Stimulated activated CD4-positive, alpha-beta T cell treated with anti-CD3 and anti-CD28 coated beads, Interleukin-15, amount 100 ng/mL, for 24 hours (primary cell): Measurements from ENCODE around the gene MEI4.
"Not testable (repeated sequence)": the region's sequence is repeated elsewhere in the genome, so short reads cannot be mapped to it uniquely, and the experiment has no call there.

Source experiments
- DNase-seq: peaks from one replicate; pipeline ENCODE4 v3.0.0-alpha.2; 2020

The MEI4 gene

DNA sequence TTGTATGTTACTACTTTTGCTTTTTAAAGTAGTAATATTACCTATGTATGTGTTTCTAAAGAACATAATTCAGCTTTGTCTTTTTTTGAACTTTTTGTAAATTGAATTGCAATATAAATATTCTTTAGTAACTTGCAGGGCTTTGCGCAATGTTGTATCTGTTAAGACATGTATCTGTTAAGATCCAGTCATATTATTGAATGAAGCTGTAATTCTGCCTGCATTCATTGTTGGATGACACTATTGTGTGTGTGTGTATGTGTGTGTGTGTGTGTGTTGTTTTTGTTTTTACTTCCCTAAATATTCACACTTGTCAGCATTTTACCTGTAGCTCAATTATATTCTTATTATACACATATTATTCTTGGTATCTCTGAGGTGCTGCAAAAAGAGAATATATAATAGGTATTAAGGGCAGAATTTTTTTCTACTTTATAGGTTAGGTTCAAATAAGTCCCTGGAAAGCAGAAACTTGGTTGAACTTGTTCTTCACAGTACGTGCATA, 164.0 kb downstream of the MEI4 start:
- no peak for DNase-seq

DNA sequence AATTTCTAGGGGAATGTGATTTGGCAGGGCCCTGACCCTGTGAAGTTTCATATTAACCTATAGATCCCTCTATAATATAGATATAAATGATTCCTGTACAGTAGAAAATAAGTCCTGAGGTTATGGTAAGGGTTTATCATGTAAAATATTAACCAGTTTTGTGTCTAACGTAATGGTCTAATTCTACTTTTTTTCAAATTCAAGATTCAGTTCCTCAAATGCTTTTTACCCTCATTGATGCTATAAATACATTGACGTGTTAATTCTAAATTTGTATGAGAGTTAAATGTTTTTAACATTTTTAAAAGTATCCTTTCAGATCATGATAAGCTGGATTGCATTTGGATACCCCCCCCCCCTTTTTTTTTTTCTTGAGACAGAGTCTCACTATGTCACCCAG, 169.4 kb downstream of the MEI4 start:
- DNase-seq, result no peak

DNA sequence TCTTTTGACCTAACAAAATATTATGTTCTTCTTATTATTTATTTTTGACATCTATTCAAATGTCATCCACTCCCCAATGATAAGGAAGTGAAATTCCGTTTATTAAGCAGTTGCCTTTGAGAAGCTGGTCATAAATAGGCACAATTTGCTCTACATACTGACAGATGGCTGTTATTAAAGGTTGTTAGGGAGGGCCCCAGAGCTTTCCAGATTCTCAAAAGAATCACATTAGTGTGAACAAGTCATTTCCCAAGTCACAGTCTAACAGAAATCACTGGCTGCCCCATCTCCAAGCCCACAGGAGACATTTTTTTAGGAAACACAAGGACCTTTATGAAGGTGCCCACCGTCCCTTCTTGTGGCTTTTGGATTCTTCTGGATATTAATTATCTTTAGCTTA, 172.4 kb downstream of the MEI4 start:
- no peak for DNase-seq

DNA sequence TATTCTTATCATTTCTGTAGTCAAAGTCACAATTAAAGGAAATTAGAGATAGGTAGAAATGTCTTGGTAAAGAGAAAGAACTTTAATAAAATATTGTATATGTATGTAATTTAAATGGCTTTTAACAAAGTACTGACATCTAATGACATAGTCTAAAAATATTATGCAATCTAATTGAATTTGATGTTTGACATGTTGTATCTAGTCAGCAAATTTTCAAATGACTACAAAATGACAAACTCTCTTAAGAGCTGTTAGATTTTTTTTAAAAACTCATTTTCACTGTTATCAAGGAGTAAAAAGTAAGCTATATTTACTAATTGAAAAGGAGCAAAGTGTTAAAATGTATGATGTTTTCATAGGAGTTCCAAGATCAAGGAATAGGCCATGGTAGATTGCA, 176.9 kb downstream of the MEI4 start:
- DNase-seq, result no peak

DNA sequence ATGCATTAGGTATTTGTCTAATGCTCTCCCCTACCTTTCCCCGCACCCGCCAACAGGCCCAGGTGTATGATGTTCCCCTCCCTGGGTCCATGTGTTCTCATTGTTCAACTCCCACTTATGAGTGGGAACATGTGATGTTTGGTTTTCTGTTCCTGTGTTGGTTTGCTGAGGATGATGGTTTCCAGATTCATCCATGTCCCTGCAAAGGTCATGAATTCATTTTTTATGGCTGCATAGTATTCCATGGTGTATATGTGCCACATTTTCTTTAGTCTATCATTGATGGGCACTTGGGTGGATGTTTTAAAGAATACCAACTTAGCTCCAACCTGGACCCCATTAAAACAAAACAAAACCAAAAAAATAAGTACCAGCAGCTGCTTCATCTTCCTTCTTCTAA, 180.9 kb downstream of the MEI4 start:
- not testable (repeated sequence) for DNase-seq

DNA sequence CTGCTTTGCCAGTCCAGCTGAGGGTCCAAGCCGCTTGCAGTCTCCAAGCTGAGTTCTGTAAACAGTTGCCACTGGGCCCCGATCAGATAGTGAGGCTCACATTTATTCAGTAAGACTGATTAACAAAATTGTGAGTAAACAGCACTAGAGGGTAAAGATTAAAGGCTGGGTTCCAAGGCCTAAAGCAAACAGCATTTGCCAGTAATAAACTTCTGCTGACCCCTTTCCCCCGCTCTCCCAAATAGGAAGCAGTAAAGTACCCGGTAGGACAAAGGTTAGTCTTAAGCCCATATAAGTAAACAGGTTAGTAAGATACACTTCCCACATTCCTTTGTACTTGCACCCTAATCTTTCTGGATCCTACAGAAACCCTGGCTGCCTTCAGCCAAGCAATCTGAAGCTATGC, 181.8 kb downstream of the MEI4 start:
- DNase-seq, result no peak

DNA sequence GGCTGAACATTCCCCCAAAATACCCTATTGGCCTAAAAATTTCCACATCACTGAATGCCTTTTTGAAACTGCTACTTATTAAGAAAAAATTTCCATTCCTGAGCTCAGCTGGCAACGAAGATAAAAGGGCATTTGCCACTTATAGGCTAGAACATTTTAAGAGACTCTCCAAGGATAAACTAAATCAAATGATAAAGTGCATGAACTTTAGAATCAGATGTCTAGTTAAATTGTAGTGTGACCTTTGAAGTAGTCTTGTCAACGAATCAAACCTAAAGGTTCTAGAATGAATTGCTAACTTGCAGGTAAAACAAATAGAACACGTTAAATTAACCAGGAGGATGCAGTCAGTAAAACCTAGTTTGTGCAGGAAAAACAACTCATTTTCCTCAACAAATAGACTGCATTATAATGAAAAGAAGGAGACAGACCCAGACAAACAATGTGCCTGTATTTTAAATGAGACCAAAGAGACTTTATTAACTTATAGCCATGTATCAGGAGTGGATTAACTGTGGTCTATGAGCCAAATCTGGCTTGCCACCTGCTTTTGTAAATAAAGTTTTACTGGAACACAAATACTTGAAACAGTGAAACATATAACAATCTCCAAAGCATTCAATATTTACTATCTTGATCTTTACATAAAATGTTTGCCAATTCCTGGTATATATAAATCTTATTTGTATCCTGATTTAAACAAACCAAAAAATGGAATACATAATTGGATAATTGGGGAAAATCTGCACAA, 184.4 kb downstream of the MEI4 start:
- no peak for DNase-seq

DNA sequence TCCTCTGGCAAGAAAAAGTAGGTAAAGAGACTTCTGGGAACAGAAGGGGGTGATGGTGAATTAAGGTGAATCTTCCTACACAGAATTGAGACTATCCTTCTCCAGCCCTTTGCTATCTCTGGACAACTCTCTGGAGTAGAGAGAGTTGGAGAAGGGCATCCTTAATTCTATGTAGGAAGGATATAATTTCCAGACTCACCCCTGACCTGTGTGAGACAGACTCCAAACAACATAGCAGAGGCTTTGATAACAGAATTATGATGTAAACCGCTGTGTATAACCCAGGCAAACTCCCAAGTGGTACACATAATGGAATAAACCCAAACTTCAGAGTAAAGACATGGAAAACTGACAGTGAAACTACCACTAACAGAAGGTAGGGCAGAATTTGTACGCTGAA, 186.5 kb downstream of the MEI4 start:
- DNase-seq, result no peak

DNA sequence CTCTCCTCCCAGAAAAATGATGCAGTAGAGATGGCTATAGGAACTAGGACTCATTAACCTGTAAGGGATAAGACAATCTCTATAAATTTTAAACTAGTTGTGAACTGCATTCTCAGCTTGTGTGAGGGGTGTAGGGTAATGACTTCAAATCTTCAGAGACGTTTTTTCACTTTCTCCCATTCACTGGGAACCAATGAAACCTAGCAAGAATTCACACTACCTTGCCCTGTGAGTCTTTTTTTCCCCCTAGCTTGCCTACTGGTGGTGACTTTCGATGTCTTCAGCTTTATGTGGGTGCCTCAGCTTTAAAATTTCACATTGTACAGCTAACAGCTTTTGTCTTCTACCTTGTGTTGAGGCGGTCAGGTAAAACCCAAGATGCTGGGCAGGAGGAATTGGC, 192.0 kb downstream of the MEI4 start:
- no peak for DNase-seq

DNA sequence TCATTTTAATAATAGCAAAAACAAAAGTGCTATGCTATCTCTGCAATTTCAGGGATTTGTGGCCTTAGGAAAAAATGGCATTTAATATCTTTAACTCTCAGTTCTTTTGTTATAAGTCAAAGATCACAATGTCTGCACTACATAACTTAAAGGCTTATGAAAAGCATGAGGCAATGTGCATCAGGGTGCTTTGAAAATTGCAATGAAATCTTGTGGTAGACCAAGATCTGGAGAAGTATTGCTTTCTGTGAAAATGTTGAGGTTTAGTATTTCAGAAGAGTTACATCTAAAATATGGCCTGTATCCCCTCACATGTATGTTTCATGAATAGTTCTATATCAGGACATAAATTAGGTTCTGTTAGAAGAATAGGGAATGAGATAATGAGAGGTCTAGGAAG, 200.6 kb downstream of the MEI4 start:
- DNase-seq, result no peak

DNA sequence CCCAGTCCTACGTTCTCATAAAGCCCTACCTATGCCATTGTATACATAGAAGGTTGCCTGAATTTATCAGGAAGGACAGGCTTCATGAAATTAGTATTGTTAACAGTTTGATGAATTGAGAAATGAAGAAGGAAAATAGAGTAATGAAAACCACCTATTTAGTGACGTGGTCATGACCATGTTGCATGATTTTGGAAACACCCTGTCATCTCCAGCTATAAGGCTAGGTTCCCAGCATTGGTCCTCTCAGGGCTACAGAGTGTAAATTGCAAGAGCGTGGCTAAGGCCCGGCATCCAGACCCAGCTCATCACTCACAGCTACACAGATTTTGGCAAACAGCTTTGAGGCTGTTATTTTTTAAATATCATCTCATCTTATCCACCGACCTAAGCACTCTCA, 203.6 kb downstream of the MEI4 start:
- DNase-seq, result no peak

DNA sequence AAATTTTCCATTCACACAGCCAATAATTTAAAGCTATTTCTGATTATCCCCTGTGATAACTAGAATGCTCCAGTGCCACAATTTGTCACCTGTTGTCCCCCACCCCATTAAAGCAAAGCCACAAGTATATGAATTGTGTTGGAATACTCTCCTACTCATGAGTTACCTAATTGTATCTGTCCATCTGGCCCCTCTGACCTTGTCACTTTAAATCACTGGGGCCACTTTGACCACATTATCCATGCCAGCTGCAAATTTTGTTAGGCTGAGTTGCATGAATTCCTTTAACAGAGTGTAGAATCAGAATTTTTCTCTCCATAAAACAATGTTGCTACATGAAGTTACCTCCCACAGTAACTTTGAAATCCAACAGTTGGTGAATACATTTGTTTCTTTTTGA, 204.6 kb downstream of the MEI4 start:
- DNase-seq, result no peak

DNA sequence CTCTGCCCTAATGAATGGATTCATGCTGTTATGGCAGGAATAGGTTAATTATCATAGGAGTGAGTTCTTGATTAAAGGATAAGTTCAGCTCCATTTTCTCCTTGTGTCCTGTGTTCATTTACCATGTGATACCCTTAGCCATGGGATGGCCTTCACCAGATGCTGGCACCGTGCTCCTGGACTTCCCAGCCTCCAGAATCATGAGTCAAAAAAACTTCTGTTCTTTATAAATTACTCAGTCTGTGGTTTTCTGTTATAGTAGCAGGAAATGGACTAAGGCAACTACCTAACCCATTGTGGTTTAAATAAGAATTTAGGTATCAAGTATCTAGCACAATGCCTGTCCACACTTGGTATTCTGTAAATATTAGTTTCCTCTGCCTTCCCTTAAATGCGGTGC, 223.5 kb downstream of the MEI4 start:
- no peak for DNase-seq

DNA sequence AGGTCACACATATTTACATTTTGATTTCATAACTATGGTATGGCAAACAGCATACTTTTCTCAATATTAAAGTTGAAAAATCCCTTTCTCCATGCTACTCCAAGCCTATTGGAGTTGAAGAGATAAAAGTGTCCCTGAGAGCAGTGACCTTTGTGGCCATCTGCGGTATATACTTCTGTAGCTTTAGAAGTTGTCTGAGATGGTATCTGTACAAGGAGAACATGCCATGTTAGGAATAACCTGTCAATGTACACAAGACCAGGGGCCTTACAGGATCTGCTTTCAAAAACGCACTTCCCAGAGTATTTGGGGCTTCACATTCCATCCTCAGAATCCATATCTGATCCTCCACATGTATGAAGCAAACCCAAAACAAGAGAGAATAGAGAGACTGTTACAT, 226.7 kb downstream of the MEI4 start:
- no peak for DNase-seq

DNA sequence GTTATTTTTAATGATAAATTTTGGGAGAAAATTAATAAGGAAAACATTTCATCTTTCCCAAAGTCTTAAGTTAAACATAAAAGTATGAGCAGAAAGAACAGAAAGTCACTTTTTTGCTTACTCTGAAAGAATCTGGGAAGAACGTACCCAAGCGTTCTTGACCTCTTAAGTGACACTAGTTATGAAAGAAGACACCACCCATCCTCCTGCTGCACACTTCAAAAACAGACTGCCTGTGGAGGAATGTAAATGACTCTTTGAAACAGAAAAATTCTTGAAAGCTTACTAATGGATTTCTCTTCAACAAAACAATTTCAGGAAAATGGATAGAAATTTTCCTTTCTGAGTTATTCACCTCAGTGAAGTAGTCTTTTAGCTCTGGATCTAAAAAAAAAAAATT, 227.7 kb downstream of the MEI4 start:
- DNase-seq, result no peak

DNA sequence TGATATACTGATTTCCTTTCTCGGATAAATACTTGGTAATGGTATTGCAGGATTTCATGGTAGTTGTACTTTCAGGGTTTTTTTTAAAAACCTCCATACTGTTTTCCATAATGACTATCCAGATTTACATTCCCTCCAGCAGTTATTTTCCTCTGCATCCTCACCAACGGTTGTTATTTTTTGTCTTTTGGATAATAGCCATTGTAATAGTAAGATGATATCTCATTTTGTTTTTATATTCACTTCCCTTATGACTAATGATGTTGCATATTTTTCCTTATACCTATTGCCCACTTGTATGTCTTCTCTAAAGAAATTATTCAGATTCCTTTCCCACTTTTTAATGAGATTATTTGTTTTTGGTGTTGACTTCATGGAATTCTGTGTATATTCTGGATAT, 231.0 kb downstream of the MEI4 start:
- DNase-seq, result no peak

DNA sequence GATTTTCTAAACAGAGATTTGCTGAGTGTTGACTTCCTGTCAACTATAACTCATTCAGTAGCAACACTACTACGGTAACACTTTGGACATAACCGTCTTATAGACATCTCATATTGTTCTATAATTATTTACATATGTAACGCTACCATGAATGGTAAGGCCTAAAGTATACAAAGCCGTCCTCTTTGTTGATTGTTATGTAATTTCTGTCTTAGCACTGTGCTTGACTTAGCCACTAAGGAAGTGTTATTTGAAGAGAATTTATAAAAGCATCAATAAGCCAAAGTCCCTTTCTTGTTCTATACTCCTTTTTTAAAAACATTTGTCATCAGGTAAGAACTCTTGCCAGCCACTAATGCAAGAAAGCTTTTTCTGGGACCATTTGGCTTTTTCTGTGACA, 240.6 kb downstream of the MEI4 start:
- no peak for DNase-seq

DNA sequence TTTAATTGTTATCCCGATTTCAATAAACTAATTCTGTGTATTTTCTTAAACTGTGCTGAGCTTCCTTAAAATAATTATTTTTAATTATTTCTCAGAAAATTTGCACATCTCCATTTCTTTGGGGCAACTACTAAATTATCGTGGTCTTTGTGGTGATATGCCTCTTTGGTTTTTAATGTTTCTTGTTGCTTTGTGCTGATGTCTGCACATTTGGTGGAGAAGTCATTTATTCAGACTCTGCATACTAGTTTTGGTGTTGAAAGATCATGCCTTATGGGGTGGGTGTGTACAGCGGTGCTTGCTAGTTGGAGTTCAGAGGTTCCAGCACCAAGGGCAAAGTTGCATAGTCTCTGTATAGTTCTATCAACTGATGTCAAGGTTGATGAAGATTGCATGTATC, 253.2 kb downstream of the MEI4 start:
- no peak for DNase-seq

DNA sequence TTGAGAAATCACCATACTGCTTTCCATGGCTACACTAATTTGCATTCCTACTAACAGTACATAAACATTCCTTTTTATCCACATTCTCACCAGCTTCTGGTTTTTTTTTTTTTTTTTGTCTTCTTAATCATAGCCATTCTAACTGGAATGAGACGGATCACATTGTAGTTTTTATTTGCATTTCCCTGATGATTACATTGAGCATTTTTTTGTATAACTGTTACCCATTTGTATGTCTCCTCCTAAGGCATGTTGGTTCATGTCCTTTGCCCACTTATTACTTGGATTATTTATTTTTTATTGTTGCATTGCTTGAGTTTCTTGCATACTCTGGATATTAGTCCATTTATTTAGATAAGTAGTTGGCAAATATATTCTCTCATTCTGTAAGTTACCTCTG, 258.0 kb downstream of the MEI4 start:
- no peak for DNase-seq

DNA sequence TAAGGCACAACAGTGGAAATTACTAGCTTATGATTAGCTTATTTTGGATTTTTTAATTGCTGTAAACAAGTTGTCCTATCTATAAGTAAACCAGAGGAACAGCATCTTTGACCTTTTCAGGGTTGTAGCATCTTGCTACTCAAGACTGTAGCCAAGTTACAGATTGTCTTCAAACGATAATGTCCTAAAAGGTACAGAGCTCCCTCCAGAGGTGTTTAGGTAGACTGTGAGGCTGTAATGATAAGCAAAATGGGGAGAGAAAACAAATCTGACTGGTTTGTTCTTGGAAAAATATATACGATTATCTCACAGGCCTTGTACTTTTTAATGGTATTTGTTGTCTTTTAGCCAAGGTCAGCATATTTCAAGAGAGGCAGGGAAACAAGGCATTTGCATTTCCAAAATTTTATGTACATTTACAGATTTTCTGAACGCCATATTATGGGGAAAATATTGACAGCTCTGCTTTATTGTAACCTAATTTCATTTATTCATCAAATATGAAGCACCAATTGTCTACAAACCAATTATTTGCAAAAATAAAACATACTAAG, 273.4 kb downstream of the MEI4 start:
- DNase-seq, result no peak

DNA sequence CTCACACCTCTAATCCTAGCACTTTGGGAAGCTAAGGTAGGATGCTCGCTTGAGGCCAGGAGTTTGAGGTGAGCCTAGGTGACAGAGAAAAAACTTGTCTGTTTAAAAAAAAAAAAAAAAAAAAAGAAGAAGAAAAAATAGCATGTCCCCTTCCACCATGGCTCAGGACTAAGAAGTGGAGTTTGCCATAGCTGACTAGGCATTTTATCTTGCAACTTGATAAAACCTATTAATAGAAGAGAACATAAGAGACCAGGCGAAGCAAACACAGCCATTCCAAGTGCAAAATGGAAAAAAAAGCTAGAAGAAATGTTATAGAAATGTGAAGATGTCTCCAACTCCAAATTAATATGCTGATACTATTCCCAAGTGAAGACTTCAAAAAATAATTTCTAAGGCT, 277.5 kb downstream of the MEI4 start:
- no peak for DNase-seq

DNA sequence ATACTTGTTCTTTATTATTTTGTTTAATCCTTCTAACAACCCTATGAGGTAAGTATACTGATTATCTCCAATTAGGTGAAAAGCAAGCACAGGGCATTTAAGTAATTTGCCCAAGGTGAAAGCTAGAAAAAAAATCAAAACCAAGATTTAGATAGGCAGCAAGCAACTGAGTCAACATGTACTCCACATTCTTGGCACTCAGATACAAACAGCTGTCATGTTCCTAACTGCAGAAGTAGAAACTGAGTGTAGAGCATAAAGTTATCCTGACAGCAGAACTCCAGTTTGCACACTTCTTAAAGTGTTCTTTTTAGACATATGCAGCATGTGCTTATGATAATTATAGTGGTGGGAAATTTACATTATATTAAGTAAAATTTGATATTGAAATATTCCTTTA, 278.1 kb downstream of the MEI4 start:
- DNase-seq, result no peak

DNA sequence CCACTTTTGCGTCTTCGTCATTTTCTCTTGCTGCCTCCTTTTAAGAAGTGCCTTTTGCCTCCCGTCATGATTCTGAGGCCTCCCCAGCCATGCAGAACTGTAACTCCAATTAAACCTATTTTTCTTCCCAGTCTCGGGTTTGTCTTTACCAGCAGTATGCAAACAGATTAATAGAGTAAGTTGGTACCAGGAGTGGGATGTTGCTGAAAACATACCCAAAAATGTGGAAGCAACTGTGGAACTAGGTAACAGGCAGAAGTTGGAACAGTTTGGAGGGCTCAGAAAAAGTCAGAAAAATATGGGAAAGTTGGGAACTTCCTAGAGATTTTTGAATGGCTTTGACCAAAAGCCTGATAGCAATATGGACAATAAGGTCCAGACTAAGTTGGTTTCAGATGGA, 309.2 kb downstream of the MEI4 start:
- DNase-seq, result no peak

DNA sequence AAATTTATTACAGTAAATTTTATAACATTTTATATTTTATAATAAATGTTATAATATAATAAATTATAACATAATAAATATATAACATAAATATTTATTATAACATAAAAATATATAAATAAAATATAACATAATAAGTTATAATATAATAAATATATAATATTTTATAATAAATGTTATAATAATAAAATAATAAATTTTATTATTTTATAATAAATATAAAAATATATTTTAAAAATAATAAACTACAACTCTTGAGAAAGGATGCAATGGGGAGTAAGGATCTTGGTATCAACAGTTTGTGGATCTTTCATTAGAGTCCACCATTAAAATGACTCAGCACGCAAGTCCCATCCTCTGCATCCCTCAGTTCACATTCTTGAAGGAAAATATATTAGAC, 312.6 kb downstream of the MEI4 start:
- no peak for DNase-seq

DNA sequence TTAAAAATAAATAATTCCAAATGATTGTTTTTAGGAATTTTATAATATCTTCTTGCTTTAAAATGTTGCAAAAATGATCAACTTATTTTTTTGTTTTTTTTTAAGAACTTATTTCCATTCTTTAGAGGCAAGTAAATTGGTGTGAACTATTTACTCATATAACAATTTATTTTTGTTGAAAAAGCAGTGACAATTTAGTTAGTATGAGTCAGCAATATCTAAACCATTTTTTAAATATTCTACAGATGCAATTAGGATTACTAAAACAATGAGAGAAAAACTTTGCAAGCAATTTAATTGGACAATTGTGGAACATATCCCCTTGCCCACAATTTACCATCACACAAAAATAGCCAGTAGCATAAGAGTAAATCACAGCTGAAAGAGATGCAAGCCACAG, 319.5 kb downstream of the MEI4 start:
- DNase-seq, result no peak
